ENCODE measurements around the gene FAM81A. TPM values are rescaled to one million over a fixed set of nuclear protein-coding genes. Genes with fewer than 3 reads are reported as not detected.
A peak's percentile ranks its signal among the peaks of the same experiment; 100 is the strongest.

Gene FAM81A
- total and polyA plus RNA-seq, 11 donors: 0.91 to 4.6 (median 3.2) TPM

- 57 to 66% (median 64%) methylated on average over 22 of the region's 22 CpGs for WGBS, 4 donors
- H3K4me3 ChIP-seq: peak overlapping the region; percentile 46 to 86 (median 60)
- DNase-seq: peak in 1 of 5 donors; percentile 18
- H3K9me3 ChIP-seq: no peaks in the 10 kb centered on the region
- peak overlapping the region in 2 of 12 donors; percentile 9 to 50 for H3K27ac ChIP-seq
- TF ChIP-seq POLR2A (IDR thresholded peaks at IDR 0.05): no peak
- no peak for TF ChIP-seq CTCF (IDR thresholded peaks at IDR 0.05)
- no peaks in the 10 kb centered on the region for H3K36me3 ChIP-seq
- peaks cover 0 to 17% (median 0%) of the 10 kb centered on the region in 9 donors for H3K27me3 ChIP-seq
- intact Hi-C loops (cut with DNase I): loop anchor here in 7 of 10 donors (2.0 to 10.0 kb wide), 6 partner anchors 46 to 451 kb away; partner anchors contain the start of genes MYO1E (in 7 of the 7) and RNF111 (in 1 of the 7)
- peaks cover 0 to 21% (median 14%) of the 10 kb centered on the region in 12 donors for H3K4me1 ChIP-seq
- no peak for ATAC-seq
These were observed 772 bp downstream of the FAM81A start for GRCh38 chr15:59438625-59439290.

- no peak overlapping the region for H3K4me3 ChIP-seq
- H3K27me3 ChIP-seq: peaks cover 0 to 17% (median 0%) of the 10 kb centered on the region in 9 donors
- intact Hi-C loops (cut with DNase I): loop anchor here in 7 of 10 donors (2.0 to 10.0 kb wide), 6 partner anchors 45 to 452 kb away; partner anchors contain the start of genes MYO1E (in 7 of the 7) and RNF111 (in 1 of the 7)
- peaks cover 0 to 21% (median 14%) of the 10 kb centered on the region in 12 donors for H3K4me1 ChIP-seq
- ATAC-seq: no peak
- H3K36me3 ChIP-seq: no peaks in the 10 kb centered on the region
- no peak for DNase-seq
- 79 to 93% (median 80%) methylated on average over 6 to 7 of the region's 7 CpGs for WGBS, 4 donors
- no peak overlapping the region for H3K27ac ChIP-seq
- TF ChIP-seq CTCF (IDR thresholded peaks at IDR 0.05) (no peak), POLR2A (IDR thresholded peaks at IDR 0.05) (no peak)
- H3K9me3 ChIP-seq: no peaks in the 10 kb centered on the region
These were observed 1.6 kb downstream of the FAM81A start for GRCh38 chr15:59439576-59439975.

GRCh38 chr15:59443341-59444072 lies 5.5 kb downstream of the FAM81A start:
- Histone ChIP-seq H3K27me3 (peaks cover 0 to 2% (median 0%) of the 10 kb centered on the region in 9 donors), H3K27ac (no peak overlapping the region), H3K4me1 (peaks cover 0 to 12% (median 3%) of the 10 kb centered on the region in 12 donors), H3K9me3 (no peaks in the 10 kb centered on the region), H3K4me3 (no peak overlapping the region), H3K36me3 (no peaks in the 10 kb centered on the region)
- no peak for DNase-seq
- intact Hi-C loops (cut with DNase I): no loop called here
- no peak for ATAC-seq
- WGBS, 4 donors: 74 to 80% (median 77%) methylated on average over 8 of the region's 8 CpGs
- TF ChIP-seq CTCF (IDR thresholded peaks at IDR 0.05): no peak
- no peak for TF ChIP-seq POLR2A (IDR thresholded peaks at IDR 0.05)

Measured in heart left ventricle (tissue), 16 donors.